B cell (primary cell): ENCODE measurements around the gene MKS1.

ENCODE experiments used
- EZH2 ChIP-seq: IDR thresholded peaks from 2 replicates; pipeline ENCODE4 v1.6.1; 2012; ENCODE audit warnings: borderline replicate concordance, low read depth, mild to moderate bottlenecking, moderate library complexity, low read length; ENCODE audit not compliant: insufficient read depth, poor library complexity, severe bottlenecking
- TF ChIP-seq, protein P1 (sequence below): fragments of 200-600 bp; IDR thresholded peaks from one replicate; pipeline ENCODE4 v1.8.0; 2022; ENCODE audit warnings: antibody characterized with exemption, mild to moderate bottlenecking

GRCh38 chr17:58172369-58173071 lies 46.5 kb downstream of the MKS1 start:
- TF ChIP-seq, protein P1, sequence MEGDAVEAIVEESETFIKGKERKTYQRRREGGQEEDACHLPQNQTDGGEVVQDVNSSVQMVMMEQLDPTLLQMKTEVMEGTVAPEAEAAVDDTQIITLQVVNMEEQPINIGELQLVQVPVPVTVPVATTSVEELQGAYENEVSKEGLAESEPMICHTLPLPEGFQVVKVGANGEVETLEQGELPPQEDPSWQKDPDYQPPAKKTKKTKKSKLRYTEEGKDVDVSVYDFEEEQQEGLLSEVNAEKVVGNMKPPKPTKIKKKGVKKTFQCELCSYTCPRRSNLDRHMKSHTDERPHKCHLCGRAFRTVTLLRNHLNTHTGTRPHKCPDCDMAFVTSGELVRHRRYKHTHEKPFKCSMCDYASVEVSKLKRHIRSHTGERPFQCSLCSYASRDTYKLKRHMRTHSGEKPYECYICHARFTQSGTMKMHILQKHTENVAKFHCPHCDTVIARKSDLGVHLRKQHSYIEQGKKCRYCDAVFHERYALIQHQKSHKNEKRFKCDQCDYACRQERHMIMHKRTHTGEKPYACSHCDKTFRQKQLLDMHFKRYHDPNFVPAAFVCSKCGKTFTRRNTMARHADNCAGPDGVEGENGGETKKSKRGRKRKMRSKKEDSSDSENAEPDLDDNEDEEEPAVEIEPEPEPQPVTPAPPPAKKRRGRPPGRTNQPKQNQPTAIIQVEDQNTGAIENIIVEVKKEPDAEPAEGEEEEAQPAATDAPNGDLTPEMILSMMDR, result peak; percentile 31
- no peak for TF ChIP-seq EZH2
